Cardiac muscle cell (in vitro differentiated cells and primary cell): ENCODE results near the gene NAV2. TPM values are rescaled to one million over a fixed set of nuclear protein-coding genes. Genes with fewer than 3 reads are reported as not detected.

Source experiments
- DNase-seq, 2 donors: peaks; one replicate each; pipeline versions ENCODE4 v3.0.0 to v3.0.0-alpha.2; 2010 to 2017; ENCODE audit warnings: low read depth in 1 of 2, low spot score in 1 of 2
- H3K27ac ChIP-seq: fragments of 200-600 bp; sonication (generic); 2 replicates; pipeline ENCODE4 v1.5.1; 2016
- H3K27me3 ChIP-seq: fragments of 200-600 bp; sonication (generic); 2 replicates; pipeline ENCODE4 v1.6.0; 2016; ENCODE audit warnings: control low read depth
- H3K36me3 ChIP-seq: fragments of 200-600 bp; sonication (generic); 2 replicates; pipeline ENCODE4 v1.5.1; 2016; ENCODE audit warnings: control low read depth
- H3K4me1 ChIP-seq: fragments of 200-600 bp; sonication (generic); 2 replicates; pipeline ENCODE4 v1.8.1; 2017; ENCODE audit warnings: low read depth, mild to moderate bottlenecking, mixed run types
- H3K4me3 ChIP-seq: fragments of 200-600 bp; sonication (generic); 2 replicates; pipeline ENCODE4 v1.5.1; 2016; ENCODE audit warnings: mild to moderate bottlenecking
- H3K9me3 ChIP-seq: fragments of 200-600 bp; sonication (generic); 2 replicates; pipeline ENCODE4 v1.5.1; 2017; ENCODE audit warnings: low read depth, mild to moderate bottlenecking, control low read depth
- polyA plus RNA-seq: library from polyadenylated mRNA; unstranded; fragments of >200 nt; fragmentation: Nextera tagmentation; extraction: Ambion mirVana; gene quantifications from 2 replicates; pipeline ENCODE4 v1.2.1, GENCODE V29; 2016
- total RNA-seq: library from RNA; depleted of rRNA; stranded (reverse); fragments of >200 nt; gene quantifications from 2 replicates; pipeline ENCODE4 v1.2.3, GENCODE V29; 2016
- TF ChIP-seq, protein P1 (sequence below): IDR thresholded peaks from 2 replicates; pipeline ENCODE4 v1.5.1; 2012; ENCODE audit warnings: low read depth, mild to moderate bottlenecking, low read length

Gene NAV2
- total and polyA plus RNA-seq, 2 experiments from 2014 or later, result 113 to 164 TPM

DNA sequence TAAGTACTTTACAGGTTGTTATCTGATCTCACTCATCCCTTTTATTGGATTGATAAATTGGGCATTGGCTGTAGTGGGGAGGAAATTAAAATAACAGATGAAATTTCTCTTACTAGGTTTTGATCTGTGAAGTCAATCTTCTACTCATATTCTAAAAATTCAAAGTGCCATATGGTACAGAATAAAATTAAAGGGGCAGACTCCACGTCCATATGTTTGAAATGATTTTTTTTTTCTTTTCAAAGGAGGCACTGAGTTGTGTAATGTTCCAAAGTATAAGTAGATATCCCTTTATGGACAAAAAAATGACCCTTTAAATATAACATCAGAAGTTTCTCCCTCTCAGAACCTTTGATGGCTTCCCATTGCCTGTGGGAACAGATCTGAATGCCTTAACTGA lies 240.3 kb downstream of the NAV2 start:
- Histone ChIP-seq H3K4me3 (no peak overlapping the region), H3K27me3 (no peaks in the 10 kb centered on the region), H3K27ac (no peak overlapping the region), H3K36me3 (no peaks in the 10 kb centered on the region), H3K9me3 (no peaks in the 10 kb centered on the region), H3K4me1 (peaks cover 59% of the 10 kb centered on the region)
- TF ChIP-seq, protein P1, sequence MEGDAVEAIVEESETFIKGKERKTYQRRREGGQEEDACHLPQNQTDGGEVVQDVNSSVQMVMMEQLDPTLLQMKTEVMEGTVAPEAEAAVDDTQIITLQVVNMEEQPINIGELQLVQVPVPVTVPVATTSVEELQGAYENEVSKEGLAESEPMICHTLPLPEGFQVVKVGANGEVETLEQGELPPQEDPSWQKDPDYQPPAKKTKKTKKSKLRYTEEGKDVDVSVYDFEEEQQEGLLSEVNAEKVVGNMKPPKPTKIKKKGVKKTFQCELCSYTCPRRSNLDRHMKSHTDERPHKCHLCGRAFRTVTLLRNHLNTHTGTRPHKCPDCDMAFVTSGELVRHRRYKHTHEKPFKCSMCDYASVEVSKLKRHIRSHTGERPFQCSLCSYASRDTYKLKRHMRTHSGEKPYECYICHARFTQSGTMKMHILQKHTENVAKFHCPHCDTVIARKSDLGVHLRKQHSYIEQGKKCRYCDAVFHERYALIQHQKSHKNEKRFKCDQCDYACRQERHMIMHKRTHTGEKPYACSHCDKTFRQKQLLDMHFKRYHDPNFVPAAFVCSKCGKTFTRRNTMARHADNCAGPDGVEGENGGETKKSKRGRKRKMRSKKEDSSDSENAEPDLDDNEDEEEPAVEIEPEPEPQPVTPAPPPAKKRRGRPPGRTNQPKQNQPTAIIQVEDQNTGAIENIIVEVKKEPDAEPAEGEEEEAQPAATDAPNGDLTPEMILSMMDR, result no peak
- DNase-seq, result no peak

DNA sequence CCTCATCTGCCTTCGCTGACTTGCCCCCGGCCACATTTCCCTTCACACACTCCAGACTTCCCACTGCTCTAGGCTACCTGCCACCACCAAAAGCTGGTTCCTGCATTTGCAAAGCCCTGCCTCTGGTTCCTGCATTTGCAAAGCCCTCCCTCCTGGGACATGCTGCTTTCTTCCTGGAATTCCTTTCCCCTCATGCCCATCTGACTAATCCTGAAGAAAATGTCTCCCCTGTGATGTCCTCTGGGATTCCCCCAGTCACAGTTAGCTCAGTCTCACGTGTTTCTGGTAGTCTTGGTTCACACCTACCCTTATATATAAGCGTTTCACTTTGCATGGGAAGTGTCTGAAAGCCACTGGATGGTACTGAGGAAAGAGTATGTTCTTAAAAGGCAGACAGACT lies 240.7 kb downstream of the NAV2 start:
- no peaks in the 10 kb centered on the region for H3K36me3 ChIP-seq
- peaks cover 59% of the 10 kb centered on the region for H3K4me1 ChIP-seq
- H3K27ac ChIP-seq, result no peak overlapping the region
- TF ChIP-seq, protein P1, result no peak
- no peaks in the 10 kb centered on the region for H3K27me3 ChIP-seq
- H3K4me3 ChIP-seq, result no peak overlapping the region
- H3K9me3 ChIP-seq, result no peaks in the 10 kb centered on the region
- DNase-seq, result peak in 1 of 2 donors; percentile 41

DNA sequence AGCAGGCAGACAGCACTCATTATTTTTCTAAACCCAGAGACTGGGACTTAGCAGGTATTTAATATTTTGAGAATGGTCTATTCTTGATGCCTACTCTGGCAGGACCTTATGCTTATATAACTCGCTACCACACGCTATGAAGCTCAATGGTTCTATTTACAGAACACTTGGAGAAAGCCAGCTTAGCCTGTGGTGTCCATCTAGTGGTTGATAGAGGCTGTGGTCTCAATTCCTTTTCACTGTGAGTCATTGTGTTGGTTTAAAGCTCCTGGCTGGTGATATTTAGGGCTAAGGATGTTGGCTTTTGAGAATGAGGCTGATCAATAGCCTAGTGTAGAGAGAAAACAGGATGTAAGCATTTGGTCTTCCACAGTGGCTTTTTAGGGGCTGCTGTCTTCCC lies 241.3 kb downstream of the NAV2 start:
- H3K27ac ChIP-seq, result no peak overlapping the region
- H3K36me3 ChIP-seq, result no peaks in the 10 kb centered on the region

DNA sequence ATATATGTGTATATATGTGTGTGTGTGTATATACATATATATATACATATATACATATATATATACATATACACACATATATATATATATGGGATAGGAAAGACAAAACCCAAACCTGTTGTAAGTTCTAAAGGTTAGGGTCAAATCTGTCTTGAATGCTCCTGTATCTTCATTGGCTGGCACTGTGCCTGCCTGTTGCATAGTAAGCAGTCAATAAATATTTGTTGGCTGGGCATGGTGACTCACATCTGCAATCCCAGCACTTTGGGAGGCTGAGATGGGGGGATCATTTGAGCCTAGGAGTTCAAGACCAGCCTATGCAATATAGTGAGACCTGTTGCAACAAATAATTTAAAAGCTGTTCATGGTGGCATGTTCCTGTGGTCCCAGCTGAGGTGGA lies 242.3 kb downstream of the NAV2 start:
- H3K27ac ChIP-seq, result peak overlapping the region; percentile 46
- no peaks in the 10 kb centered on the region for H3K36me3 ChIP-seq
- no peaks in the 10 kb centered on the region for H3K27me3 ChIP-seq
- DNase-seq, result peak in 1 of 2 donors; percentile 20
- peaks cover 59% of the 10 kb centered on the region for H3K4me1 ChIP-seq
- no peak overlapping the region for H3K4me3 ChIP-seq
- TF ChIP-seq, protein P1, result no peak
- H3K9me3 ChIP-seq, result no peaks in the 10 kb centered on the region

More for the DNA sequence above, 241.3 kb downstream of the NAV2 start:
- no peaks in the 10 kb centered on the region for H3K9me3 ChIP-seq
- peaks cover 59% of the 10 kb centered on the region for H3K4me1 ChIP-seq
- no peaks in the 10 kb centered on the region for H3K27me3 ChIP-seq
- peak; percentile 75 to 78 for DNase-seq
- TF ChIP-seq, protein P1, result peak; percentile 65
- no peak overlapping the region for H3K4me3 ChIP-seq

DNA sequence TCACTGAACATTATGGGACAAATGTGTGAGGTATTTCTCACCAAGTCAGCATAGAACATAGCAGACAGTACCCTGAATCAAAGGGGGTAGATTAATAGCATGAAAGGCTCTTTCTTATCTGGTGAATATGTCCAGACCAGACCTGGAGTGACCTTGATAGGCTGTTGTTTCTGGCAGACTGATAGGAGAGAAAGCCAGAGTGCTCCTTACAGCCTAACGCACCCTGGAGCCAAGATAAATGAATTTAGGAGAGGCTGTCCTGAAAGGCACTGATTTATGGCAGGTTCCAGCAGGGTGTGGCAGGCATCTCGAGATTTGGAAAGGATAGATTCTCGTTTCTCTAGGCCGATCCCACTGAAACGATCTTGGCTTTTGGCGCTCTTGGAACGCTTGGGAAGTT lies 243.0 kb downstream of the NAV2 start:
- TF ChIP-seq, protein P1, result no peak
- H3K4me1 ChIP-seq, result peaks cover 59% of the 10 kb centered on the region
- no peaks in the 10 kb centered on the region for H3K36me3 ChIP-seq
- H3K27ac ChIP-seq, result peak overlapping the region; percentile 46
- no peak overlapping the region for H3K4me3 ChIP-seq
- no peak for DNase-seq
- H3K9me3 ChIP-seq, result no peaks in the 10 kb centered on the region
- H3K27me3 ChIP-seq, result no peaks in the 10 kb centered on the region

DNA sequence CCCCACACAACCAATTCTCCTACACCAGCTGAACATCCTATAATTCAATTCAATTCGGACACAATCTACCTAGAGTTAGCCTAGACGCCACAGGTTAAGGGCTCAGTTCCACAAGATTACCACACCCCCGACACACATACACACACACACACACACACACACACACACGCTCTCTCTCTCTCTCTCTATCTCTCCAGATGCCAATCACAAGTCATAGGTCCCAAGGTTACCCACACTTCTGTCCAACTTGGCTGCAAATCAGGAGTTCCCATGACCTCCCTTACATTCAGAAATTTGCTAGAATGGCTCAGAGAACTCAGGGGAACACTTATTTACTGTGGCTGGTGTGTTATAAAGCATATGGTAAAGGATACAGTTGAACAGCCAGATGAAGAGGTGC lies 243.6 kb downstream of the NAV2 start:
- H3K4me3 ChIP-seq, result no peak overlapping the region
- no peak for DNase-seq
- peak overlapping the region; percentile 46 for H3K27ac ChIP-seq
- no peaks in the 10 kb centered on the region for H3K9me3 ChIP-seq
- TF ChIP-seq, protein P1, result no peak
- H3K4me1 ChIP-seq, result peaks cover 64% of the 10 kb centered on the region
- H3K36me3 ChIP-seq, result no peaks in the 10 kb centered on the region
- no peaks in the 10 kb centered on the region for H3K27me3 ChIP-seq
